ENCODE measurements around the gene ASTN1. TPM values are rescaled to one million over a fixed set of nuclear protein-coding genes. Genes with fewer than 3 reads are reported as not detected.

Gene ASTN1
- total RNA-seq, 4 donors from 2014 or later, result 1.2 to 2.2 (median 1.6) TPM

- 83% methylated on average over 5 of the region's 6 CpGs for WGBS
- peaks cover 10 to 18% (median 15%) of the 10 kb centered on the region in 4 donors for H3K4me1 ChIP-seq
- H3K27ac ChIP-seq (replicated peaks in 1 of 4), result no peak overlapping the region
- no peak overlapping the region for H3K4me3 ChIP-seq
- no peak for DNase-seq (ENCODE audit: extremely low spot score)
- H3K9me3 ChIP-seq, result no peaks in the 10 kb centered on the region
- intact Hi-C loops (cut with DNase I), result no loop called here
- H3K27me3 ChIP-seq, result peaks cover 0 to 58% (median 10%) of the 10 kb centered on the region in 4 donors
- H3K36me3 ChIP-seq, result no peaks in the 10 kb centered on the region
- TF ChIP-seq POLR2A (IDR thresholded peaks at IDR 0.05; ENCODE audit: low read depth) (no peak), EP300 (IDR thresholded peaks at IDR 0.05) (no peak), CTCF (IDR thresholded peaks at IDR 0.05) (no peak)
Measured at GRCh38 chr1:177174921-177175634, 10.6 kb upstream of the ASTN1 start.

- TF ChIP-seq EP300 (IDR thresholded peaks at IDR 0.05), result no peak
- TF ChIP-seq CTCF (IDR thresholded peaks at IDR 0.05), result no peak
- TF ChIP-seq POLR2A (IDR thresholded peaks at IDR 0.05; ENCODE audit: low read depth), result no peak
- TF ChIP-seq POLR2AphosphoS5 (IDR thresholded peaks at IDR 0.05), result no peak
- peaks cover 0 to 55% (median 12%) of the 10 kb centered on the region in 4 donors for H3K27me3 ChIP-seq
- H3K9me3 ChIP-seq, result no peaks in the 10 kb centered on the region
- WGBS, result 82% methylated on average over 2 of the region's 2 CpGs
- peaks cover 10 to 18% (median 15%) of the 10 kb centered on the region in 4 donors for H3K4me1 ChIP-seq
- intact Hi-C loops (cut with DNase I), result no loop called here
- no peak overlapping the region for H3K4me3 ChIP-seq
- H3K36me3 ChIP-seq, result no peaks in the 10 kb centered on the region
- H3K27ac ChIP-seq (replicated peaks in 1 of 4), result no peak overlapping the region
- no peak for DNase-seq (ENCODE audit: extremely low spot score)
Measured at GRCh38 chr1:177173976-177174375, 9.5 kb upstream of the ASTN1 start.

- H3K36me3 ChIP-seq, result no peaks in the 10 kb centered on the region
- no peak for TF ChIP-seq POLR2A (IDR thresholded peaks at IDR 0.05; ENCODE audit: low read depth)
- TF ChIP-seq EP300 (IDR thresholded peaks at IDR 0.05), result no peak
- no peak for TF ChIP-seq POLR2AphosphoS5 (IDR thresholded peaks at IDR 0.05)
- TF ChIP-seq CTCF (IDR thresholded peaks at IDR 0.05), result no peak
- H3K27ac ChIP-seq (replicated peaks in 1 of 4), result no peak overlapping the region
- WGBS, result 85% methylated on average over 3 of the region's 3 CpGs
- no peaks in the 10 kb centered on the region for H3K9me3 ChIP-seq
- H3K27me3 ChIP-seq, result peaks cover 0 to 54% (median 12%) of the 10 kb centered on the region in 4 donors
- no peak overlapping the region for H3K4me3 ChIP-seq
- intact Hi-C loops (cut with DNase I), result no loop called here
- peaks cover 10 to 18% (median 15%) of the 10 kb centered on the region in 4 donors for H3K4me1 ChIP-seq
- no peak for DNase-seq (ENCODE audit: extremely low spot score)
Measured at GRCh38 chr1:177172866-177173265, 8.4 kb upstream of the ASTN1 start.

GRCh38 chr1:177172272-177172671 lies 7.8 kb upstream of the ASTN1 start:
- Histone ChIP-seq H3K27me3 (peaks cover 0 to 56% (median 12%) of the 10 kb centered on the region in 4 donors), H3K36me3 (no peaks in the 10 kb centered on the region), H3K27ac (replicated peaks in 1 of 4) (no peak overlapping the region), H3K9me3 (no peaks in the 10 kb centered on the region), H3K4me1 (peaks cover 10 to 18% (median 15%) of the 10 kb centered on the region in 4 donors), H3K4me3 (peak overlapping the region in 1 of 4 donors; percentile 54)
- WGBS, result 78% methylated on average over 3 of the region's 3 CpGs
- intact Hi-C loops (cut with DNase I), result no loop called here
- no peak for DNase-seq (ENCODE audit: extremely low spot score)
- TF ChIP-seq POLR2AphosphoS5 (IDR thresholded peaks at IDR 0.05) (no peak), CTCF (IDR thresholded peaks at IDR 0.05) (no peak), POLR2A (IDR thresholded peaks at IDR 0.05; ENCODE audit: low read depth) (no peak), EP300 (IDR thresholded peaks at IDR 0.05) (no peak)
